ENCODE results near the gene KIAA1328. TPM values are rescaled to one million over a fixed set of nuclear protein-coding genes. Genes with fewer than 3 reads are reported as not detected.

Gene KIAA1328
- total and polyA plus RNA-seq, 2 experiments from 2014 or later: 3.3 to 12.5 TPM

- 82% methylated on average over 10 of the region's 10 CpGs for whole genome bisulfite sequencing (ENCODE audit: low lambda C conversion rate, missing lambda C conversion rate)
- Histone ChIP-seq H3K9me3 (ENCODE audit: low read depth) (no peaks in the 10 kb centered on the region), H3K4me1 (ENCODE audit: insufficient read depth) (no peaks in the 10 kb centered on the region), H2AFZ (no peak overlapping the region), H3K9me2 (replicated peaks; ENCODE audit: insufficient read depth) (no peaks in the 10 kb centered on the region), H3K4me2 (no peak overlapping the region), H3K27ac (no peak overlapping the region), H3K27me3 (no peaks in the 10 kb centered on the region), H3K4me3 (no peak overlapping the region), H3K36me3 (replicated peaks; ENCODE audit: insufficient read depth, low read depth) (no peaks in the 10 kb centered on the region), H4K20me1 (ENCODE audit: insufficient read depth, poor library complexity, severe bottlenecking) (no peaks in the 10 kb centered on the region), H3K79me2 (no peaks in the 10 kb centered on the region)
- TF ChIP-seq EZH2 (IDR thresholded peaks at IDR 0.05; ENCODE audit: borderline replicate concordance): no peak
- TF ChIP-seq CTCF (IDR thresholded peaks at IDR 0.05; ENCODE audit: poor library complexity): no peak
- TF ChIP-seq EZH2phosphoT487 (IDR thresholded peaks at IDR 0.05; ENCODE audit: low read depth, severe bottlenecking, unreplicated experiment): no peak
- DNase-seq (ENCODE audit: low spot score): no peak
These were observed 448.9 kb downstream of the KIAA1328 start for GRCh38 chr18:37277804-37278203.

Other genes starting within 250 kb of the KIAA1328 start
- 57.0 and 72.4 TPM in 2 replicates for gene TPGS2, start 125 bp upstream of the KIAA1328 start, total RNA-seq
- 80.6 and 83.0 TPM in 2 replicates for gene TPGS2, start 125 bp upstream of the KIAA1328 start, polyA plus RNA-seq